CD4-positive, alpha-beta T cell treated with Interleukin-10 for 1 hour (primary cell): Measurements from ENCODE around the gene RHD.
"Not testable (repeated sequence)": the region's sequence is repeated elsewhere in the genome, so short reads cannot be mapped to it uniquely, and the experiment has no call there.

Source experiments
- DNase-seq: peaks from one replicate; pipeline ENCODE4 v3.0.0-alpha.2; 2020

The RHD gene

GRCh38 chr1:25360596-25361581, 88.6 kb downstream of the RHD start:
- DNase-seq, result no peak

GRCh38 chr1:25361901-25362300, 89.6 kb downstream of the RHD start:
- DNase-seq, result no peak

GRCh38 chr1:25362634-25363559, 90.6 kb downstream of the RHD start:
- DNase-seq, result not testable (repeated sequence)

- DNase-seq, result no peak
These were observed 96.9 kb downstream of the RHD start for GRCh38 chr1:25369241-25369640.

- DNase-seq, result not testable (repeated sequence)
These were observed 97.5 kb downstream of the RHD start for GRCh38 chr1:25369691-25370271.

- not testable (repeated sequence) for DNase-seq
These were observed 99.4 kb downstream of the RHD start for GRCh38 chr1:25371757-25372156.

GRCh38 chr1:25378367-25378766, 106.1 kb downstream of the RHD start:
- not testable (repeated sequence) for DNase-seq
